Measurements from ENCODE around the gene ENTR1. TPM values are rescaled to one million over a fixed set of nuclear protein-coding genes. Genes with fewer than 3 reads are reported as not detected.
A peak's percentile ranks its signal among the peaks of the same experiment; 100 is the strongest.

ENTR1 gene
- total and polyA plus RNA-seq, 2 experiments from 2014 or later = 25.6 to 30.2 TPM

- H3K36me3 ChIP-seq = peaks cover 11% of the 10 kb centered on the region
- DNase-seq (ENCODE audit: low read depth in 1 of 2, low spot score in 1 of 2) = no peak
- H3K27me3 ChIP-seq = no peaks in the 10 kb centered on the region
Measured at GRCh38 chr9:136437839-136438547, 27.6 kb upstream of the ENTR1 start.

DNA sequence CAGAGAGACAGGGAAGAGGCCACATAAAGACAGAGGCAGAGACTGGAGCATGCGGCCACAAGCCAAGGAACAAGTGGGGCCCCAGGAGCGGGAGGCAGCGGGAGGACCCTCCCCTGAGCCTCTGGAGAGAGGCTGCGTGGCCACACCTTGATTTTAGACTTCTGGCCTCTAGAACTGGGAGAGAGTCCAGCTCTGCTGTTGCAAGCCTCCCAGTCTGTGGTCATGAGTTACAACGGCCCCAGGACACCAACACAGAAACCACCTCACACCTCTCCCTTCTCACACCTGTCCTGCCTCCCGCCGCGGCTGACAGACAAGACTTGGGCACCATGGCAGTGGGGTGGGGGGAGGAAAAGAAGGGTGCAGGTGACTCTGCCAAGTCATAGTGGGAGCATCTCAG, 27.0 kb upstream of the ENTR1 start:
- DNase-seq (ENCODE audit: low read depth in 1 of 2, low spot score in 1 of 2) = peak in 1 of 2 donors; percentile 51
- TF ChIP-seq, protein P1, sequence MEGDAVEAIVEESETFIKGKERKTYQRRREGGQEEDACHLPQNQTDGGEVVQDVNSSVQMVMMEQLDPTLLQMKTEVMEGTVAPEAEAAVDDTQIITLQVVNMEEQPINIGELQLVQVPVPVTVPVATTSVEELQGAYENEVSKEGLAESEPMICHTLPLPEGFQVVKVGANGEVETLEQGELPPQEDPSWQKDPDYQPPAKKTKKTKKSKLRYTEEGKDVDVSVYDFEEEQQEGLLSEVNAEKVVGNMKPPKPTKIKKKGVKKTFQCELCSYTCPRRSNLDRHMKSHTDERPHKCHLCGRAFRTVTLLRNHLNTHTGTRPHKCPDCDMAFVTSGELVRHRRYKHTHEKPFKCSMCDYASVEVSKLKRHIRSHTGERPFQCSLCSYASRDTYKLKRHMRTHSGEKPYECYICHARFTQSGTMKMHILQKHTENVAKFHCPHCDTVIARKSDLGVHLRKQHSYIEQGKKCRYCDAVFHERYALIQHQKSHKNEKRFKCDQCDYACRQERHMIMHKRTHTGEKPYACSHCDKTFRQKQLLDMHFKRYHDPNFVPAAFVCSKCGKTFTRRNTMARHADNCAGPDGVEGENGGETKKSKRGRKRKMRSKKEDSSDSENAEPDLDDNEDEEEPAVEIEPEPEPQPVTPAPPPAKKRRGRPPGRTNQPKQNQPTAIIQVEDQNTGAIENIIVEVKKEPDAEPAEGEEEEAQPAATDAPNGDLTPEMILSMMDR (IDR thresholded peaks at IDR 0.05; ENCODE audit: low read depth, low read length) = no peak
- peaks cover 10% of the 10 kb centered on the region for H3K36me3 ChIP-seq

More at GRCh38 chr9:136437839-136438547, 27.6 kb upstream of the ENTR1 start:
- no peaks in the 10 kb centered on the region for H3K9me3 ChIP-seq (ENCODE audit: low read depth)
- H3K4me1 ChIP-seq (ENCODE audit: low read depth) = peaks cover 6% of the 10 kb centered on the region
- TF ChIP-seq, protein P1 (IDR thresholded peaks at IDR 0.05; ENCODE audit: low read depth, low read length) = no peak
- peak overlapping the region; percentile 99 for H3K4me3 ChIP-seq
- H3K27ac ChIP-seq = no peak overlapping the region

DNA sequence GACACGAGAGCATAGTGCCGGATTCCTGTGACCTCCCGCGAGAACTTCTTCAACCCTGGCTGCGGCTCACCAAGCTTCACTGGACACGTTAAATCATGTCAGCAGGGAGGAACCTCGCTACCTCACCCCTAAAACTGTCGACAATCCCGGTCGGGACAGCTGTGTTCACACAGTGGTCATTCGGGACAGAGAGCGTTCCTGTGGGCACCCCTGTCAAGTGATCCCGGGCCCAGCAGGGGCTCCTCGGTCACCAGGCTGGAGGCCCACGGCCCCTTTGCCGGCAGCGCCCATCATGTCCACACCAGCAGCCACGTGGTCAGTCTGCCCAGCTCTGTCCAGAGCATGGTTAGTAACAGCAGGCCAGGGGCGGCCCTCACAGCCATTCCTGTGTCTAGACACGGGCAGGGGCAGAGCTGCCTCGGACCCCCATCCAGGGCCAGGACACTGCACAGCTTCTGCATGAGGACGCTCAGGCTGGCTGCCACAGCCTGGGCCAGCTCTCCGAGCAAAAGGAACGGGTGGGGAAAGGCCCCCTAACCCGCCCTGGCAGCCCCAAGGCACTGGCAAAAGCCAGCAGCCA, 25.7 kb upstream of the ENTR1 start:
- H3K27ac ChIP-seq = no peak overlapping the region
- peaks cover 6% of the 10 kb centered on the region for H3K4me1 ChIP-seq (ENCODE audit: low read depth)
- H3K4me3 ChIP-seq = no peak overlapping the region
- H3K27me3 ChIP-seq = no peaks in the 10 kb centered on the region
- peaks cover 5% of the 10 kb centered on the region for H3K36me3 ChIP-seq
- DNase-seq (ENCODE audit: low read depth in 1 of 2, low spot score in 1 of 2) = no peak
- TF ChIP-seq, protein P1 (IDR thresholded peaks at IDR 0.05; ENCODE audit: low read depth, low read length) = no peak
- no peaks in the 10 kb centered on the region for H3K9me3 ChIP-seq (ENCODE audit: low read depth)

More for the DNA sequence above, 27.0 kb upstream of the ENTR1 start:
- Histone ChIP-seq H3K9me3 (ENCODE audit: low read depth) (no peaks in the 10 kb centered on the region), H3K4me3 (peak overlapping the region; percentile 99), H3K27me3 (no peaks in the 10 kb centered on the region), H3K27ac (no peak overlapping the region), H3K4me1 (ENCODE audit: low read depth) (peaks cover 6% of the 10 kb centered on the region)

- no peaks in the 10 kb centered on the region for H3K9me3 ChIP-seq (ENCODE audit: low read depth)
- peaks cover 5% of the 10 kb centered on the region for H3K36me3 ChIP-seq
- H3K27ac ChIP-seq = no peak overlapping the region
- peaks cover 6% of the 10 kb centered on the region for H3K4me1 ChIP-seq (ENCODE audit: low read depth)
- no peaks in the 10 kb centered on the region for H3K27me3 ChIP-seq
- TF ChIP-seq, protein P1 (IDR thresholded peaks at IDR 0.05; ENCODE audit: low read depth, low read length) = no peak
- DNase-seq (ENCODE audit: low read depth in 1 of 2, low spot score in 1 of 2) = no peak
- H3K4me3 ChIP-seq = no peak overlapping the region
Measured at GRCh38 chr9:136434580-136435169, 24.3 kb upstream of the ENTR1 start.

DNA sequence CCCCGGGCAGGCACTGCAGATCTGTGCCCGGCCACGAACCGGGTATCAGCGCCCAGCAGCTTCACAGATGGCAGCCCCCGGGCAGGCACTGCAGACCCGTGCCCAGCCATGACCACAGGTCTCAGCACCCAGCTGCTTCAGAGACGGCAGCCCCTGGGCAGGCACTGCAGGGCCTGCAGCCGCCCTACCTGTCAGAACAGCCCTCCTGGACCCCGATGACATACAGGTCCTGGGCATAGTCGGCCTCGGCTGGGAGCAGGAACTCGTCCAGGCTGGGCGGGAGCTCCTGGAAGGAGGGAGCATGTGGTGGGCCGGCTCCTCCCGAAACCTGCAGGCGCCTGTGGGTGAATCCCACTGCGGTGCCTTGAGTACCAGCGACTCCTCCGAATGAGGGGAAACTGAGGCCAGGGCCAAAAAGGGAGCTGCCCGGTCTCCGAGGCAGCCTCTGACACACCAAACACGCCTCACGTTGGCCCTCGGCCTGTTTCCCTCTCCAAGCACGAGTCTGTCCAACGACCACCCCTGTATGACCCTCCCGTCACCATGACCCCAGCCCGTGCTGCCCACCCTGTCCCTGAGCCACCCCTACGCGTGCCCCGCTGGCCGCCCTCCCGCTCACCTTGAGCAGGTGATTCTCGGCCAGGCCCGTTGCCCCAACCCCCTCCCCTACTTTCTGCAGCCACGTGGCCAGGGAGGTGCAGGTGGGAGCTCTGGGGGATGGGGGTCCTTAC, 23.6 kb upstream of the ENTR1 start:
- TF ChIP-seq, protein P1 (IDR thresholded peaks at IDR 0.05; ENCODE audit: low read depth, low read length) = no peak
- Histone ChIP-seq H3K9me3 (ENCODE audit: low read depth) (no peaks in the 10 kb centered on the region), H3K27ac (no peak overlapping the region), H3K4me3 (no peak overlapping the region), H3K36me3 (peaks cover 8% of the 10 kb centered on the region), H3K4me1 (ENCODE audit: low read depth) (peaks cover 6% of the 10 kb centered on the region), H3K27me3 (no peaks in the 10 kb centered on the region)
- DNase-seq (ENCODE audit: low read depth in 1 of 2, low spot score in 1 of 2) = no peak

Data from cardiac muscle cell (in vitro differentiated cells and primary cell).